Naive B cell (primary cell): ENCODE measurements around the gene TMEM176B. TPM values are rescaled to one million over a fixed set of nuclear protein-coding genes. Genes with fewer than 3 reads are reported as not detected.
"Not testable (repeated sequence)": the region's sequence is repeated elsewhere in the genome, so short reads cannot be mapped to it uniquely, and the experiment has no call there.

Source experiments
- ATAC-seq, 2 donors: fragments of 150-1000 bp; cut with Tn5 transposase; 2 replicates each; pipeline ENCODE4 v1.10.0; 2021; ENCODE audit warnings: low read depth in 2 of 2, mild to moderate bottlenecking in 2 of 2, moderate library complexity in 2 of 2
- DNase-seq: peaks from one replicate; pipeline ENCODE4 v3.0.0; 2022
- H3K27ac Mint-ChIP-seq, 6 donors: one replicate each; pipeline ENCODE4 v1.8.0; 2020 to 2022; ENCODE audit warnings: mild to moderate bottlenecking in 6 of 6, mixed read lengths in 6 of 6, moderate library complexity in 5 of 6, inconsistent platforms in 2 of 6
- H3K27me3 Mint-ChIP-seq, 3 donors: one replicate each; pipeline ENCODE4 v1.8.0; 2021 to 2022; ENCODE audit warnings: mixed read lengths in 3 of 3, mild to moderate bottlenecking in 1 of 3
- H3K36me3 Mint-ChIP-seq, 2 donors: one replicate each; pipeline ENCODE4 v1.8.0; 2020 to 2022; ENCODE audit warnings: mixed read lengths in 2 of 2, inconsistent platforms in 1 of 2, mild to moderate bottlenecking in 1 of 2
- H3K4me1 Mint-ChIP-seq, 3 donors: one replicate each; pipeline ENCODE4 v1.8.0; 2020 to 2022; ENCODE audit warnings: mixed read lengths in 3 of 3, inconsistent platforms in 1 of 3, mild to moderate bottlenecking in 1 of 3, moderate library complexity in 1 of 3
- H3K4me3 Mint-ChIP-seq, 8 donors: one replicate each; pipeline ENCODE4 v1.8.0; 2020 to 2022; ENCODE audit warnings: mild to moderate bottlenecking in 8 of 8, mixed read lengths in 8 of 8, moderate library complexity in 8 of 8, inconsistent platforms in 2 of 8
- H3K9me3 Mint-ChIP-seq, 7 donors: one replicate each; pipeline ENCODE4 v1.8.0; 2020 to 2022; ENCODE audit warnings: mixed read lengths in 7 of 7, mild to moderate bottlenecking in 5 of 7, inconsistent platforms in 2 of 7, moderate library complexity in 1 of 7
- polyA plus RNA-seq, 6 donors: library from polyadenylated mRNA; unstranded; fragments of 300-500 nt; fragmentation: Illumina TruSeq; gene quantifications; one replicate each; pipeline ENCODE4 v1.2.3, GENCODE V29; 2021; ENCODE audit warnings: low read depth in 6 of 6

Gene TMEM176B
- polyA plus RNA-seq, 6 donors from 2014 or later, result 0.23 to 1.8 (median 1.3) TPM; not detected in 3

DNA sequence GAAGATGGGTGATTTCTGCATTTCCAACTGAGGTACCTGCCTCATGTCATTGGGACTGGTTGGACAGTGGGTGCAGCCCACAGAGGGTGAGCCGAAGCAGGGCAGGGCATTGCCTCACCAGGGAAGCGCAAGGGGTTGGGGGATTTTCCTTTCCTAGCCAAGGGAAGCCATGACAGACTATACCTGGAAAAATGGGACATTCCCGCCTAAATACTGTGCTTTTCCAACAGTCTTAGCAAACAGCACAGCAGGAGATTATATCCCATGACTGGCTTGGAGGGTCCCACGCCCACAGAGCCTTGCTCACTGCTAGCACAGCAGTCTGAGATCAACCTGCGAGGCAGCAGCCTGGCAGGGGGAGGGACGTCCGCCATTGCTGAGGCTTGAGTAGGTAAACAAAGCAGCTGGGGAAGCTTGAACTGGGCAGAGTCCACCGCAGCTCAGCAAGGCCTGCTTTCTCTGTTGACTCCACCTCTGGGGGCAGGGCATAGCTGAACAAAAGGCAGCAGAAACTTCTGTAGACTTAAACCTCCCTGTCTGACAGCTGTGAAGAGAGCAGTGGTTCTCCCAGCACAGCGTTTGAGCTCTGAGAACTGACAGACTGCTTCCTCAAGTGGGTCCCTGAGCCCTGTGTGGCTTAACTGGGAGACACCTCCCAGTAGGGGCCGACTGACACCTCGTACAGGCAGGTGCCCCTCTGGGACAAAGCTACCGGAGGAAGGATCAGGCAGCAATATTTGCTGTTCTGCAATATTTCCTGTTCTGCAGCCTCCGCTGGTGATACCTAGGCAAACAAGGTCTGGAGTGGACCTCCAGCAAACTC lies 7.7 kb upstream of the TMEM176B start:
- not testable (repeated sequence) for H3K4me1 Mint-ChIP-seq, H3K4me3 Mint-ChIP-seq, ATAC-seq, DNase-seq
- Mint-ChIP-seq H3K27me3 (peaks cover 39 to 62% (median 61%) of the 10 kb centered on the region in 3 donors), H3K27ac (peak overlapping the region in 1 of 6 donors; percentile 24), H3K36me3 (peaks cover 0 to 10% of the 10 kb centered on the region in 2 donors), H3K9me3 (peaks cover 0 to 41% (median 24%) of the 10 kb centered on the region in 7 donors)

DNA sequence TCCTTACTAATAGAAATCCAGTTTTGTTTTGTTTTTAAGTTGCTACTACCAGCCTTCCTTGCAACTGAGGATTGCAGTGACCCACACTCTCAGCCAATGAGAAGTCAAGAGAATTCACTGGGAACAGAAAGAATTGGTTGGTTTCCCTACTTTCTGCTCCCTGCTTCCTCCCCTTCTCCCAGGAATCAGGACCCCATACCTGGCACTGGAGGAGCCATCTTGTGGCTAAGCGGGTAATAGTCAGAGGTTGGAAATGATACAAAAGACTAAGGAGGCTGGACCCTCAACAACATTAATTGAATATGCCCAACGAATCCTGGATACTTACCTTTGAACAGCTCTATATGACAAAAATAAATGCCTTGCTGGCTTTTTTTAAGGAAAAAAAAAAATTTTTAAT lies 6.7 kb upstream of the TMEM176B start:
- Mint-ChIP-seq H3K27me3 (peaks cover 42 to 72% (median 71%) of the 10 kb centered on the region in 3 donors), H3K9me3 (peaks cover 0 to 33% (median 22%) of the 10 kb centered on the region in 7 donors), H3K36me3 (peaks cover 0 to 15% of the 10 kb centered on the region in 2 donors), H3K27ac (no peak overlapping the region), H3K4me3 (no peak overlapping the region), H3K4me1 (peaks cover under 1 to 5% (median 3%) of the 10 kb centered on the region in 3 donors)
- DNase-seq, result no peak
- no peak for ATAC-seq

DNA sequence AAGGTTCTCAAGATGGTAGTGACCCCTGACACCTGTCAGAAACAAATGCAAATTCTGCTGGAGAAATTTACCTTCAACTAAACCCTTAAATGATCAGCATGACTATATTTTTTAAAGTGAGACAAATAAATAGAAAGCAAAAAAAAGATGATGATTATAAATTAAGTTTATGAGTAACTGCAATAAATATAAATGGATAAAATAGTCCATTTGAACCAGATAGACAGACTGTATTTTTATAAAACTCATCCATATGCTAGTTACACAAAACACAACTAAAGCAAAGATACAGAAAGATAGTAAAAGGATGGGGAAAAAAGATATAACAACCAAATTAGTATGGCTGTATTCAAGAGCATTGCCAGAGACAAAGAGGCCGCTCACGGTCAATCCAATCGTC lies 6.3 kb upstream of the TMEM176B start:
- Mint-ChIP-seq H3K9me3 (peaks cover 0 to 29% (median 19%) of the 10 kb centered on the region in 7 donors), H3K4me1 (peaks cover 5 to 7% (median 5%) of the 10 kb centered on the region in 3 donors), H3K27ac (no peak overlapping the region), H3K36me3 (peaks cover 0 to 19% of the 10 kb centered on the region in 2 donors), H3K4me3 (no peak overlapping the region), H3K27me3 (peaks cover 41 to 76% (median 75%) of the 10 kb centered on the region in 3 donors)
- DNase-seq (no peak), ATAC-seq (no peak)

DNA sequence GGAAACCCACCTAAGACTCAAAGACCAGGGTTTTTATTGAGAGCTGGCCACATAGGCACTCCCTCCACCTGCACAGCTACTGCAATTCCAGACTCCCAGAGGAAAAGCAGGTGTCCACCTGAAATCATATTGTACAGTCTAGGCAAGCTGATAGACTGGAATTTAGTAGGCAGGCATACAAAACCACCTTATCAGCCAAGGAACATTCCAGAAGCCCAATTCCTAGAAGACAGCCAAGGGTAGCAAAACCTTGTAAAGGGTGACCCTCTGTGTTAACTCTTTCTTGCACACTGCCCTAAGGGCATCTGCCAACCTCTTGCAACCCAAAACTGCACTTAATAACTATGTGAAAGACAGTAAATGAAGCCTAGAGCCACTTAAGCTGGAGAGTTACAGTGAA lies 5.7 kb upstream of the TMEM176B start:
- Mint-ChIP-seq H3K4me1 (peaks cover 9 to 11% (median 9%) of the 10 kb centered on the region in 3 donors), H3K9me3 (peaks cover 0 to 28% (median 19%) of the 10 kb centered on the region in 7 donors), H3K27me3 (peaks cover 36 to 80% (median 78%) of the 10 kb centered on the region in 3 donors), H3K36me3 (peaks cover 0 to 19% of the 10 kb centered on the region in 2 donors), H3K27ac (no peak overlapping the region), H3K4me3 (no peak overlapping the region)
- DNase-seq (no peak), ATAC-seq (no peak)

DNA sequence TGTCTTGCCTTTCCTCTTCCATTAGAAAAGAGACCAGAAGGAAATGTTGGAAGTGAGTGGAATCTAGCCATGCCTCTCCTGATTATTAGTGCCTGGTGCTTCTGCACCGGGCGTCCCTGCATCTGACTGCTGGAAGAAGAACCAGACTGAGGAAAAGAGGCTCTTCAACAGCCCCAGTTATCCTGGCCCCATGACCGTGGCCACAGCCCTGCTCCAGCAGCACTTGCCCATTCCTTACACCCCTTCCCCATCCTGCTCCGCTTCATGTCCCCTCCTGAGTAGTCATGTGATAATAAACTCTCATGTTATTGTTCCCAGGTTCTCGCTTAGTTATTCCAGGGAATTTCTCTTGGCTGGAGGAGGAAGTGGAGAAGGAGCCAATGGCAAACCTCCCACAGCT lies 4.6 kb upstream of the TMEM176B start:
- Mint-ChIP-seq H3K4me1 (peaks cover 9 to 12% (median 9%) of the 10 kb centered on the region in 3 donors), H3K27ac (no peak overlapping the region), H3K27me3 (peaks cover 25 to 72% (median 68%) of the 10 kb centered on the region in 3 donors), H3K4me3 (no peak overlapping the region), H3K9me3 (peaks cover 0 to 28% (median 19%) of the 10 kb centered on the region in 7 donors), H3K36me3 (peaks cover 0 to 19% of the 10 kb centered on the region in 2 donors)
- no peak for ATAC-seq
- no peak for DNase-seq

DNA sequence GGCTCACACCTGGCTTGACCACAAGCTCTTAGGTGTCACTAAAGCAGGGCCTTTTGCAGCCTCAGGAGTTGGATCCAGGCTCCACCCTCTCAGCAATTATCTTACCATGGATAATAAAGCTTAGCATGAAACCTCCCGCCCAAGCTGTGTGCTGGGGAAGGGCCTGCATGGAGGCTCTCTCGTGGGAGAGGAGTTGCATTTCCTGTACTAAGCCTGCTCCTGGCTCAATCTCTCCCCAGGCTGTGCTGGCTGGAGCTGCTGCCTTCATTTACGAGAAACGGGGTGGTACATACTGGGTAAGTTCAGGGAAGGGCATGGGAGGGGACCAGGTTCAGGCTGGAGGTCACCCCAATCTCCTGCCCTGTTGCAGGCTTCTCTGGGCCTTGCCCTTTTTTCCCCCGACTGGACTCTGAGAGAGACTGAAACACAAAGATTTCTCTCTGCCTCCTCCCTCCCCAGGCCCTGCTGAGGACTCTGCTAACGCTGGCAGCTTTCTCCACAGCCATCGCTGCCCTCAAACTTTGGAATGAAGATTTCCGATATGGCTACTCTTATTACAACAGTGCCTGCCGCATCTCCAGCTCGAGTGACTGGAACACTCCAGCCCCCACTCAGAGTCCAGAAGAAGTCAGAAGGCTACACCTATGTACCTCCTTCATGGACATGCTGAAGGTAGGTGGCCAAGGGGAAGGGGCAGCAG lies 3.1 kb upstream of the TMEM176B start:
- Mint-ChIP-seq H3K4me3 (no peak overlapping the region), H3K36me3 (peaks cover 0 to 19% of the 10 kb centered on the region in 2 donors), H3K27me3 (peaks cover 34 to 75% (median 67%) of the 10 kb centered on the region in 3 donors), H3K9me3 (peaks cover 4 to 34% (median 19%) of the 10 kb centered on the region in 7 donors), H3K4me1 (peaks cover 9 to 16% (median 9%) of the 10 kb centered on the region in 3 donors), H3K27ac (no peak overlapping the region)
- DNase-seq (no peak), ATAC-seq (no peak)

DNA sequence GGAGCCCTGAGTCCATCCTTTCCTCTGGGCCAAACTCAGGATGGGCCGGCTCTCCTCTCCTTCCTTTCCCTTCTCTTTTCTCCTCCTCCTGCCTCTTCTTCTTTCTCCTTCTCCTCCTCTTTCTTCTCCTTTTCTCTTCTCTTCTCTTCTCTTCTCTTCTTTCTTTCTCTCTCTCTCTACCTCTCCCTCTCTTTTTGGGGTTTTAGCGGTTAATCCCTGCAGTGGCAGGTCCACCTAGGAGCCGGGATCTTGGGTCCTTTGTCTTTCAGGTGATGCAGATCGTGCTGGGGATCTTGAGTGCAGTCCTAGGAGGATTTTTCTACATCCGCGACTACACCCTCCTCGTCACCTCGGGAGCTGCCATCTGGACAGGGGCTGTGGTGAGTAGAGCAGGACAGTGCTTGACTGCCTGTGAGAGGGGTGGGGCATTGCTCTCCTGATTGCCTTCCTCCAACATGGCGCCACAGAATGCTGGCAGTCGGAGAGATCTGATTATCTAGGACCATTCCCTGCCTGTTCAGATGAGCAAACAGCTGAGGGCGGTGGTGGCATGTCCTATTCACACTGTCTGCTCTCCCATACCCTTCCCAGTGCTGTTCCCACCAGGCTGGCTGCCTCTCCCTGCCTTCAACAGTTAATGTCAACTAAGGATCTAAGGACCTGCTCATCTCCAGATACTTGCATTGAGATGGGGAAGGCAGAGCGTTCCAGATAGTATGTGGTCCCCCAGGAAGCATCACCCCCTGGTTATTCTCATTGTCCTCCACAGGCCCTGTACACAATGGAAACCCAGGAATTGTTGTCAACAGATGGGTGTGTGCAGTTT lies 2.0 kb upstream of the TMEM176B start:
- Mint-ChIP-seq H3K36me3 (peaks cover 0 to 19% of the 10 kb centered on the region in 2 donors), H3K27me3 (peaks cover 36 to 72% (median 63%) of the 10 kb centered on the region in 3 donors), H3K27ac (no peak overlapping the region), H3K9me3 (peaks cover 4 to 29% (median 17%) of the 10 kb centered on the region in 7 donors), H3K4me3 (peak overlapping the region in 6 of 8 donors; percentile 10 to 68 (median 46)), H3K4me1 (peaks cover 9 to 16% (median 9%) of the 10 kb centered on the region in 3 donors)
- ATAC-seq (no peak), DNase-seq (no peak)

DNA sequence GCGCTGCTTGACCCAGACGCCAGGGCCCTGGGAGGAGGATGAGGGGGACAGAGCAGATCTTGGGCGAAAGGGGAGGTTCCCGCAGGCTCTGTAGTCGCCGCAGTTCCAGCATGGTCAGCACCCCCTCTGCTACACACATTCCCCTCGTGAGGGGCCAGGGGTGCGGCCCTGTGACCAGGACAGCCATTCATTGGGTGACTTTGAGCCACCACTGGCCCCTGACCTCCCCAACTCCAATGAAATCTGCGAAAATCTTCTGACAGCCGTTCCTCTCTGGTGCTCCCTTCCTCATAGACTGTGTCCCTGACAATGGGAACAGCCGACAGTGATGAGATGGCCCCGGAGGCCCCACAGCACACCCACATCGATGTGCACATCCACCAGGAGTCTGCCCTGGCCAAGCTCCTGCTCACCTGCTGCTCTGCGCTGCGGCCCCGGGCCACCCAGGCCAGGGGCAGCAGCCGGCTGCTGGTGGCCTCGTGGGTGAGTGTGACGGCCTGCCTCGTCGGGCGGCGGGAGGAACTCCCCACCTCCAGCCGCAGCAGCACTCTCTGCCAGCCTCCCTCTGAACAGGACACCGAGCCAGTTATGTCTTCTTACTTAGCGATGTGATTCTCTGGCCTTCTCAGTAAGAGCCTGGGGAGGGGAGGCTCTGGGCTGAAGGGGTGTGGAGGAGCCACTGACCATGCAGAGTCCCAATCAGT lies 1.2 kb upstream of the TMEM176B start:
- Mint-ChIP-seq H3K36me3 (peaks cover 0 to 19% of the 10 kb centered on the region in 2 donors), H3K27me3 (peaks cover 39 to 79% (median 66%) of the 10 kb centered on the region in 3 donors), H3K27ac (no peak overlapping the region), H3K4me3 (peak overlapping the region in 7 of 8 donors; percentile 10 to 76 (median 60)), H3K4me1 (peaks cover 9 to 16% (median 9%) of the 10 kb centered on the region in 3 donors), H3K9me3 (peaks cover 4 to 22% (median 16%) of the 10 kb centered on the region in 7 donors)
- DNase-seq (no peak), ATAC-seq (no peak)

DNA sequence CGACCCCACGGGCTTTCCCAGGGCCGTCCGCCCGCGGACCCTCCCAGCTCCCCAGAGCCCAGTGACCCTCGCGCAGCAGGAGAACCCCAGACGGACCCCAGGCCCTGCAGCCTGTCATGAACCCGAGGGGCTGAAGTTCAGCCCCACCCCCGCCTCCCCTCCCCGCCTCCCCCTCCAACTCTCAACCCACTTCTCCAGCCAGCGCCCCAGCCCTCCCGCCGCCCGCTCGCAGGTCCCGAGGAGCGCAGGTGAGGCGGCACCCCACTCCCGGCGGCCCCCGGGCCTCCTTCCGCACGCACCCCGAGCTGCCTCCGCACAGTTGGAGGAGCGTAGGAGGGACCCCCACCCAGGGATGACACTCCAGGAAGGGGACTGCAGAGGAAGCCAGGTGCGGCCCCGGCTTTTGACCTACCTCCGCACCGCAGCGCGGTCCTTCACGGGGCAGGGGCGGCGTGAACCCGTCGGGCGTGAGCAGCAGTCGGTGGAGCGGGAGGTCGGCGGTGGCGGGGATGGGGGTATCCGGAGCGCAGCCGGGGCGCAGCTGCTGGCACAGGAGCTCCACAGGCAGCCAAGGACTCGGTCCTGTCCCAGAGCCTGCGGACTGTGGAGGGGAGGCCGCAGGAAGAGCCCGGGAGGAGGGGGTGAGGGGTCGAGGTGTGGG lies 547 bp upstream of the TMEM176B start, which contains the start of gene TMEM176A:
Gene TMEM176A, plus strand, starts transcription at position 189 of the 661 bp plus-strand sequence. CDS start 782 bp downstream, outside the sequence.
- peaks cover 9 to 16% (median 9%) of the 10 kb centered on the region in 3 donors for H3K4me1 Mint-ChIP-seq
- H3K4me3 Mint-ChIP-seq, result peak within 1 kb of the TSS; percentile 43 to 76 (median 61)
- H3K27ac Mint-ChIP-seq, result no peak within 1 kb of the TSS
- DNase-seq (no peak), ATAC-seq (no peak)
- peaks cover 0 to 19% of the 10 kb centered on the region in 2 donors for H3K36me3 Mint-ChIP-seq
- H3K9me3 Mint-ChIP-seq, result peaks cover 3 to 22% (median 10%) of the 10 kb centered on the region in 7 donors
- H3K27me3 Mint-ChIP-seq, result peaks cover 39 to 76% (median 66%) of the 10 kb centered on the region in 3 donors

DNA sequence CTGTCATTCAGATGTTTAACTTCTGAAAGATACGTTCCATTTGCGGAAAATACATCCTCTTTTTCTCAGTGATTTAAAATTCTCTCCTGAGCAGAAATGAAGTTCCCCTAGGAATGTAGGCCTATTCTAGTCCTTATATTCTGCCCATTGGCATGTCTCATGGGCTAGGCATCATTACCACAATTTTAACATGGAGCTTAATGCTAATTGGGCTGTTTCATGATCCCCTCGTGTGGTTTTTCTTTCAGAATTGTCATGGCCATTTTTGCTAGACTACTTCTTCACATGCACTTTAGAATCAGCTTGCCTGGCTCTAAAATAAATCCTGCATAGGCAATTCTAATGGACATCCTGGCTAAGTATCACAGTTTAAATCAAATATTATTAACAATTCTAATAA lies 1.0 kb downstream of the TMEM176B start:
- no peak for ATAC-seq
- H3K27ac Mint-ChIP-seq, result no peak overlapping the region

DNA sequence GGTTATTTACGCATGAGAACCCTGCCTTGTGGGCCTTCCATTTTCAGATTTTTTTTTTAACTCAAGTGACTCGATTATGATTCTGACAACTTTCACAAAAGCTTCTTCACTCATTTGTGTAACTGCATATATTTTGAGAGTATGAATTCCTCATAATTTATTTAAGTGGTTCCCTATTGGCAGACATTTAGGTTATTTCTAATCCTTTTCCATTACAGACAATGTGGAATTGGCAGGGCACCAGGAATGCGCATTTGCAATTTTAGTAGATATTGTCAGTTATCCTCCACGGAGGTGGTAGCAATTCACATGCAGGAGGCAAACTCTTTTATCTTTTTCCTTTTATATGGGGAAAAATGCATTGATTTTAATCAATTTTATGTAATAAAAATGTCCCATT lies 2.5 kb downstream of the TMEM176B start:
- H3K4me1 Mint-ChIP-seq, result peaks cover 9 to 16% (median 9%) of the 10 kb centered on the region in 3 donors
- peaks cover 0 to 9% of the 10 kb centered on the region in 2 donors for H3K36me3 Mint-ChIP-seq
- peaks cover 25 to 50% (median 42%) of the 10 kb centered on the region in 3 donors for H3K27me3 Mint-ChIP-seq
- H3K4me3 Mint-ChIP-seq, result no peak overlapping the region
- H3K9me3 Mint-ChIP-seq, result peaks cover 0 to 14% (median 4%) of the 10 kb centered on the region in 7 donors
- DNase-seq (no peak), ATAC-seq (no peak)
- H3K27ac Mint-ChIP-seq, result no peak overlapping the region

More for the DNA sequence above, 1.0 kb downstream of the TMEM176B start:
- peaks cover 9 to 16% (median 9%) of the 10 kb centered on the region in 3 donors for H3K4me1 Mint-ChIP-seq
- H3K9me3 Mint-ChIP-seq, result peaks cover 0 to 14% (median 4%) of the 10 kb centered on the region in 7 donors
- H3K27me3 Mint-ChIP-seq, result peaks cover 34 to 64% (median 55%) of the 10 kb centered on the region in 3 donors
- H3K36me3 Mint-ChIP-seq, result peaks cover 0 to 9% of the 10 kb centered on the region in 2 donors
- H3K4me3 Mint-ChIP-seq, result peak overlapping the region in 5 of 8 donors; percentile 32 to 72 (median 43)
- DNase-seq, result no peak
